Measurements from ENCODE around the gene TIGD2.
"Not testable (repeated sequence)": the region's sequence is repeated elsewhere in the genome, so short reads cannot be mapped to it uniquely, and the experiment has no call there.

The TIGD2 gene

DNA sequence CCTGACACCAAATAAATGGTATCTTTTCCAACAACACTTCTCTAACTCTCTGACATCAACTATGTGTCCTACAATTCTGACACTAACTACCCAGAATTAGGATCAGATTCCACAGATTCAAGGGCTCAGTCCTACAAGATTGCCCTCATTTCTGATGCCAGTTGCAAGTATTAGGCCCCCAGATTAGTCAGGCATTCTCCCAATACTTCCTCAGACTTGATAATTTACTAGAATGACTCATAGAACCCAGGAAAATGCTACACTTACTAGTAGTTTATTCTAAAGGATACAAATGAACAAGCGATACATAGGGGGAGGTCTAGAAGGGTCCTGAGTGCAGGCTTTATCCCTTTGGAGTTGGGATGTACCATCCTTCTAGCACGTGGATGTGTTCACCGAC, 8.5 kb downstream of the TIGD2 start:
- DNase-seq = no peak

DNA sequence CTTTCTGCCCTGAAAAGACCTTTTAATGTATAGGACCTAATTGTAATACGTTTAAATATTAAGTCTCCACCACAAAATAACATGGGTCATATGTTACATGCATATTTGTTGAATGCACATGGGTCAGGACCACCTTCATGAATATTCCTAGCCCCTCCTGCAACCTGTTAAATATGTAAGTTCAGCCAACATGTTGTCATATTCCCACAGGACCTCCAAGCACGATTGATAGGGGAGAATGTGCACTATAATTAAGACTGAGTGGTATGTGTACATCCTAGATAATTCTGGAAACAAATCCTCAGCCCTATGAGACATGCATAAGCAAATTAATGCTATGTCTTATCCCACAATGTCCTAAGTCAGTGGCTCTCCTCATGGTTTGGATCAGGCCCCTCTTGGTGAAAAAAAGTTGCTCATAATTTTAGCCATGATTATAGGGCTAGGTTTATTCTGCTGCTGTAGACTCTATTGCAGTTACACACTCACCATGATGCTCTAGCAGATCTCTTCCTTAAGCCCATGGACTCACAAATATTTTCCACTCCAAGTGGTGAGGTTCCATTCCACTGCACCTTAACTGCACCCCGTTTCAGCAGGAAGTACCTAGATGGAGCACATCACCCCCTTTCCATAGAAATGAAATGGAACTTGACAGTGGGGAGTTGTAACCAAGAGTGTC, 10.2 kb downstream of the TIGD2 start:
- DNase-seq = no peak

DNA sequence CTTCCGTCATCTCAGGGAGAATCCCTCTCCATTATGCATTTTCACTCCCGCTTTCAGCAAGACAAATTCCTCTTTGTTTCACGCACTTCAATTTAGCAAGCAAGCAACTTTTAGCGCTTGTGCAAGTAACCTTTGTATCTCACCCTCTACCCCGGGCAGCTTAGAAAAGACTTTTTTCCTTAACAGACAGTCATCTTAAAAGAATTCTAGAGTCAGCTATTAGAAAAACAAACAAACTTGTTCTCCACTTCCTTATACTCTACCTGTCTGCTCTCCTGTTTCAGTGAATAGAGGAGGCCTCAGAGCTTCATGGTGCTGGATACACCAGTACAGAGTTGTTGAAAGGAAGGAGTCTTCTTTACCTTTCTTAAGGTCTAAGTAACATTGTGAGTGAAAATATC, 12.1 kb downstream of the TIGD2 start:
- no peak for DNase-seq

GRCh38 chr4:89125901-89126782, 14.8 kb downstream of the TIGD2 start:
- no peak for DNase-seq

GRCh38 chr4:89129080-89129640, 17.8 kb downstream of the TIGD2 start:
- DNase-seq = no peak

- DNase-seq = no peak
These were observed 23.5 kb downstream of the TIGD2 start for GRCh38 chr4:89134775-89135319.

DNA sequence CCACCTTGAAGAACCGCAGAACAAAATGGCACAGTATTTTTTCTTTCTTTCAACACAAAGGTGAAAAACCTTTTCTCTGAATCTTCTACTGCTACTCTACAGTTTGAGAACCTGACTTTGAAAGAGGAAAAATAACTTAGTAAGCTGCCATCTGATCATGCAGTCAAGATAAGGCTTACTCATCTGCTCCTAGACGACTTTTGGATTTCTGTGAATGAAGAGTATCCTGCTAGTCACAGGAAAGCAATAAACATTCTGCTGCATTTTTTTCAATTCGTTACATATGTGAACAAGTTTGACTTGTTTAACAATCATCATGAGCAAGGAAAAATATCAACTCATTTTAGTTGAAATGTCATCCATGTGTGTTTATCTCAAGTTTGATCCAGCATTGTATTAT, 25.2 kb downstream of the TIGD2 start:
- no peak for DNase-seq

- DNase-seq = no peak
These were observed 25.9 kb downstream of the TIGD2 start for GRCh38 chr4:89137231-89137630.

DNA sequence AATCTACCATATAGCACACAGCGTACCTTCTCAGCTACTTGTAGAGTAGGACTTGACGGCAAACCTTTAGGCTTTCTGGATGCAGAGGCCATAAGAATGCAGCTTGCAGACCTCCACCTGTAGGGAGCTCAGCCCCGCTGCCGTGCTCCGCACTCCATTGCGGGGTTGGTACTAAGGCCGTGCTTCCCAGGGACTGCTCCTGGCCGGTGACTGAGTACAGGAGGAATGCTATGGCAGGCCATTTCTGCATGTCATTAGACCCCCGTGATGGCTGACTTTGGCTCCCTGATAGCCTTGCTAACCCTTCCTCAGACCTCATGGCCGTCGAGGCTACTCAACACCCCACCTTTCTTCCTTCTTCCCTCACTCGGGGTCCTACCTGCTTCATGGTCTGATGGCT, 26.4 kb downstream of the TIGD2 start:
- no peak for DNase-seq

GRCh38 chr4:89140168-89140759, 28.9 kb downstream of the TIGD2 start:
- DNase-seq = no peak

GRCh38 chr4:89142691-89143669, 31.6 kb downstream of the TIGD2 start:
- DNase-seq = no peak

- not testable (repeated sequence) for DNase-seq
These were observed 33.3 kb downstream of the TIGD2 start for GRCh38 chr4:89144652-89145051.

DNA sequence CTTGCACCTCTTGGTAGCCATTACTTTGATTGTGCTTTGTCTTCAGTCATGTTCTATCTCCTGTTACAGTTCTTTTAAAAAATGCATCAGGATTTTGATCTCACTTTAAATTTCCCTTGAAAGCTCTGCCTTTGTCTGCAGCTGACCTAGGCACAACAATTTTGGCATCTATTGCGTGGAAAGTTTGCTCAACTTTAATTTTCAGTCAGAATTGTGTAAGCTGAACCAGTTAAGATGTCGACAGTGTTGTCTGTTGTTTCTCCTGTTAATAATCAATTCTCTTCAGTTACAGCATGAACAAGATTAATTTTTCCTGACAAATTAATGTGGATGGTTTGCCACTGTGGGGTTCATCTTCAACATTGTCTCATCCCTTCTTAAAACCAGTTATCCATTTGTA, 34.9 kb downstream of the TIGD2 start:
- DNase-seq = no peak

- no peak for DNase-seq
These were observed 41.6 kb downstream of the TIGD2 start for GRCh38 chr4:89152972-89153371.

GRCh38 chr4:89156174-89156914, 45.0 kb downstream of the TIGD2 start:
- no peak for DNase-seq

- DNase-seq = no peak
These were observed 46.2 kb downstream of the TIGD2 start for GRCh38 chr4:89157488-89158024.

DNA sequence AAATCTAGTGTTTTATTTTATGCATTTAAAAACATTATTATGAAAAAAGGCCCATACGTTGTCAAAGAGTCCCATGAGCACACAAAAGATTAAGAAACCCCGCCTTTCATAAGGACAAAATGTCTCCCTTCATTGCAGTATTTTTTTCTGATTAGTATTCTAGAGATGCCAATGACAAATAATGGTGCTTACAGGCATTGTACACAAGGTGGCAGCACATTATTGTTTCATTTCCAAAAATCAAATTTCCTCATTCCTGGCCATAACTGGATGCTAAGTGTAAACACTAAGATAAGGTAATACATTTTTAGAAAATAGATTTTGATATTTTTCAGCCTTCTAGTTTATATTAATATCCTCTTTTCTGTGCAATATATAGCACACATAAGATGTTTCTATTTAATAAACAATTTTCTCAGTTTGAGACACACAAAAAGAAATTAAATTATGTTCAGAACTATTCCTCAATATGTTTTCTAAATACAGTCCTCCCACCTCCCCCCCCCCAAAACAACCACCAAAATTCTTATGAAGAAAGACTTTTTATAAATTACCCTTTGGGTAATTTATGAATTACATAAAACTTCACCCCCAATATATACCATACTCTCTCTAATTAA, 47.7 kb downstream of the TIGD2 start:
- peak in 1 of 2 experiments; percentile 78 for DNase-seq

DNA sequence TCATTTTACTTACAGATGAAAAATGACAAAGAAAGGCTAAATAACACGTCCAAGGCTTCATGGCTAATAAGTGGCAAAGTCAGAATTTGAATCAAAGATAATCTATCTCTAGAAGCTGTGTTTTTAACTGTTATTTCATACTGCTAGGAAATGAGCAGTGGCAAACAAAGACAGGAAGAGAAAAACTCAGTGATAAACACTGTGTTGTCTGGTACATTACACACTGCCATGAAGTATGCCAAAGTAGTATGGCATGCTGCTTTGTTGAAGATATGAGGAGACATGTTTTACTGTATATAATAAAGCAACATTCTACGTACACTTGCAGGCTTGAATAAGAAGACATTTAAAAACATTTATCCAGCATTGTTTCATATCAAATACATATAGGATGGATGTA, 49.5 kb downstream of the TIGD2 start:
- no peak for DNase-seq

GRCh38 chr4:89161841-89162240, 50.5 kb downstream of the TIGD2 start:
- no peak for DNase-seq

DNA sequence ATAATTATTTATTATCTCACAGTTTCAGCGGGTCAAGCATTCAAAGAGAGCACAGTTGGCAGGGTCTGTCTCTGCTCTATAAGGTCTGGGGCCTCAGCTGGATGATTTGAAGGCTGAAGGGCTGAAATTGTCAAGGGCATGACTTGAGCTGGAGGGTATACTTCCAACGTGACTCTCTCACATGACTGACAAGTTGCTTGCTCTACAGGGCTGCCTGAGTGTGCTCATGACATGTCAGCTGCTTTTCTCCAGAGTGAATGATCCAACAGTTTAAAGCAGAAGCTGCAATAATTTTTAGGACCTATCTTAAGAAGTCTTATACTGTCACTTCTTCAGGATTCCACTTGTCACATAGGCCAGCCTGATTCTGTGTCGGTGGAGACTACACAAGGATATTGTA, 51.2 kb downstream of the TIGD2 start:
- no peak for DNase-seq

- no peak for DNase-seq
These were observed 51.7 kb downstream of the TIGD2 start for GRCh38 chr4:89162987-89163386.
